Stimulated activated CD8-positive, alpha-beta memory T cell treated with anti-CD3 and anti-CD28 coated beads, Interleukin-15, amount 100 ng/mL, for 4 hours (primary cell): ENCODE data around the gene RHEBL1.

ENCODE experiments used
- DNase-seq, 2 donors: peaks; one replicate each; pipeline ENCODE4 v3.0.0-alpha.2; 2020; ENCODE audit warnings: low read depth in 2 of 2

RHEBL1 gene

GRCh38 chr12:49069507-49070346 is at the start of gene RHEBL1:
Gene RHEBL1, minus strand, starts transcription at chr12:49069979. Its CDS starts 194 bp downstream, at chr12:49069785.
- peak; percentile 98 to 99 for DNase-seq

- DNase-seq: no peak
Observed at GRCh38 chr12:49111206-49111605, 41.4 kb upstream of the RHEBL1 start.

GRCh38 chr12:49110464-49111155 is 40.8 kb upstream of the RHEBL1 start, which contains the start of gene LMBR1L:
Gene LMBR1L, minus strand, starts transcription at chr12:49110847. Its CDS starts 292 bp downstream, at chr12:49110555.
- DNase-seq: peak; percentile 86 to 97

GRCh38 chr12:49109641-49110463 is 40.1 kb upstream of the RHEBL1 start:
- DNase-seq: no peak

- DNase-seq: no peak
Observed at GRCh38 chr12:49108958-49109404, 39.2 kb upstream of the RHEBL1 start.

- DNase-seq: no peak
Observed at GRCh38 chr12:49105504-49106084, 35.8 kb upstream of the RHEBL1 start.

- DNase-seq: no peak
Observed at GRCh38 chr12:49104822-49105221, 35.0 kb upstream of the RHEBL1 start.

GRCh38 chr12:49100380-49100779 is 30.6 kb upstream of the RHEBL1 start:
- no peak for DNase-seq

GRCh38 chr12:49098703-49099102 is 28.9 kb upstream of the RHEBL1 start:
- DNase-seq: no peak

GRCh38 chr12:49098035-49098451 is 28.3 kb upstream of the RHEBL1 start:
- DNase-seq: peak in 1 of 2 donors; percentile 27

- DNase-seq: no peak
Observed at GRCh38 chr12:49097381-49097780, 27.6 kb upstream of the RHEBL1 start.

- DNase-seq: no peak
Observed at GRCh38 chr12:49094975-49095365, 25.2 kb upstream of the RHEBL1 start.

GRCh38 chr12:49094160-49094974 is 24.6 kb upstream of the RHEBL1 start, which contains the start of gene DHH:
Gene DHH, minus strand, starts transcription at chr12:49094801. Its CDS starts 289 bp downstream, at chr12:49094512.
- DNase-seq: no peak

- no peak for DNase-seq
Observed at GRCh38 chr12:49093792-49094159, 24.0 kb upstream of the RHEBL1 start.

- no peak for DNase-seq
Observed at GRCh38 chr12:49092816-49093406, 23.1 kb upstream of the RHEBL1 start.

GRCh38 chr12:49092086-49092815 is 22.5 kb upstream of the RHEBL1 start:
- peak; percentile 25 to 43 for DNase-seq

- no peak for DNase-seq
Observed at GRCh38 chr12:49091836-49092085, 22.0 kb upstream of the RHEBL1 start.

GRCh38 chr12:49091056-49091835 is 21.5 kb upstream of the RHEBL1 start:
- no peak for DNase-seq
